GM23338 (cell line): ENCODE measurements around the gene NPM1. TPM values are rescaled to one million over a fixed set of nuclear protein-coding genes. Genes with fewer than 3 reads are reported as not detected.

Experiments used
- ATAC-seq: fragments of 200-7000 bp; cut with Tn5 transposase; 3 replicates; pipeline ENCODE4 v1.9.1; 2020
- DNase-seq: peaks from one replicate; pipeline ENCODE4 v3.0.0-alpha.2; 2015; ENCODE audit warnings: low spot score
- H2AFZ ChIP-seq: fragments of 200-600 bp; sonication (generic); 2 replicates; pipeline ENCODE4 v1.8.0; 2016; ENCODE audit warnings: antibody characterized with exemption, mild to moderate bottlenecking, moderate library complexity
- H3F3A ChIP-seq: fragments of 200-600 bp; sonication (generic); replicated peaks from 2 replicates; pipeline ENCODE4 v1.8.0; 2017; ENCODE audit warnings: antibody characterized with exemption, mixed run types, low read depth
- H3K27ac ChIP-seq: fragments of 200-600 bp; sonication (generic); 2 replicates; pipeline ENCODE4 v1.6.1; 2016; ENCODE audit warnings: low read depth
- H3K27me3 ChIP-seq: fragments of 200-600 bp; sonication (generic); 2 replicates; pipeline ENCODE4 v1.8.0; 2016; ENCODE audit warnings: mild to moderate bottlenecking, mixed run types, moderate library complexity; ENCODE audit not compliant: insufficient read depth
- H3K36me3 ChIP-seq: fragments of 200-600 bp; sonication (generic); 2 replicates; pipeline ENCODE4 v1.8.0; 2016; ENCODE audit warnings: mild to moderate bottlenecking; ENCODE audit not compliant: insufficient read depth
- H3K4me1 ChIP-seq: fragments of 200-600 bp; sonication (generic); 2 replicates; pipeline ENCODE4 v1.8.0; 2016; ENCODE audit warnings: mild to moderate bottlenecking, moderate library complexity; ENCODE audit not compliant: insufficient read depth
- H3K4me2 ChIP-seq: fragments of 200-600 bp; sonication (generic); 2 replicates; pipeline ENCODE4 v1.7.1; 2017; ENCODE audit warnings: mixed run types
- H3K4me3 ChIP-seq: fragments of 200-600 bp; sonication (generic); 2 replicates; pipeline ENCODE4 v1.6.1; 2016; ENCODE audit warnings: mixed run types
- H3K79me2 ChIP-seq: fragments of 200-600 bp; sonication (generic); replicated peaks from 2 replicates; pipeline ENCODE4 v1.8.0; 2017; ENCODE audit warnings: mild to moderate bottlenecking; ENCODE audit not compliant: insufficient read depth
- H3K9me2 ChIP-seq: fragments of 200-600 bp; sonication (generic); 2 replicates; pipeline ENCODE4 v1.8.0; 2017; ENCODE audit not compliant: insufficient read depth
- H4K20me1 ChIP-seq: fragments of 200-600 bp; sonication (generic); replicated peaks from 2 replicates; pipeline ENCODE4 v1.8.0; 2017; ENCODE audit warnings: mild to moderate bottlenecking; ENCODE audit not compliant: insufficient read depth
- H3K27ac Mint-ChIP-seq: 2 replicates; pipeline ENCODE4 v1.8.0; 2020; ENCODE audit warnings: inconsistent platforms, mild to moderate bottlenecking, moderate library complexity, mixed read lengths
- H3K27me3 Mint-ChIP-seq: 3 replicates; pipeline ENCODE4 v1.8.0; 2022; ENCODE audit warnings: low read depth, mild to moderate bottlenecking, moderate library complexity, mixed read lengths, inconsistent platforms; ENCODE audit not compliant: insufficient read depth, poor library complexity
- H3K36me3 Mint-ChIP-seq: 3 replicates; pipeline ENCODE4 v1.8.0; 2021; ENCODE audit warnings: low read depth, mild to moderate bottlenecking, inconsistent platforms, moderate library complexity, mixed read lengths
- H3K4me1 Mint-ChIP-seq: 3 replicates; pipeline ENCODE4 v1.8.0; 2020; ENCODE audit warnings: mild to moderate bottlenecking, inconsistent platforms, mixed read lengths
- H3K4me3 Mint-ChIP-seq: 3 replicates; pipeline ENCODE4 v1.8.0; 2021; ENCODE audit warnings: moderate library complexity, mild to moderate bottlenecking, inconsistent platforms, mixed read lengths
- H3K9me3 Mint-ChIP-seq: 3 replicates; pipeline ENCODE4 v1.8.0; 2020; ENCODE audit warnings: moderate library complexity, mild to moderate bottlenecking, inconsistent platforms, mixed read lengths
- EZH2 ChIP-seq: fragments of 200-600 bp; sonication (generic); IDR thresholded peaks from one replicate; pipeline ENCODE4 v1.8.0; 2017; ENCODE audit warnings: antibody characterized with exemption, mild to moderate bottlenecking, low read depth; ENCODE audit not compliant: unreplicated experiment
- JUNB ChIP-seq: IDR thresholded peaks from one replicate; pipeline ENCODE4 v1.6.1; 2016; ENCODE audit warnings: antibody characterized with exemption; ENCODE audit not compliant: unreplicated experiment
- NANOG ChIP-seq: IDR thresholded peaks from 2 replicates; pipeline ENCODE4 v1.6.1; 2016; ENCODE audit warnings: antibody characterized with exemption, borderline replicate concordance
- POLR2AphosphoS5 ChIP-seq: IDR thresholded peaks from 2 replicates; pipeline ENCODE4 v1.6.1; 2016; ENCODE audit warnings: antibody characterized with exemption, low read depth
- ZNF114 ChIP-seq: fragments of 250-450 bp; sonication (Bioruptor Pico); IDR thresholded peaks from 2 replicates; pipeline ENCODE4 v1.5.0; 2020; ENCODE audit warnings: mild to moderate bottlenecking, moderate library complexity
- polyA plus RNA-seq: library from polyadenylated mRNA; unstranded; fragments of >200 nt; fragmentation: Nextera tagmentation; extraction: Ambion mirVana; gene quantifications from 2 replicates; pipeline ENCODE4 v1.2.1, GENCODE V29; 2016
- total RNA-seq: library from RNA; depleted of rRNA; stranded (reverse); fragments of >200 nt; shearing (Covaris generic); gene quantifications from 2 replicates; pipeline ENCODE4 v1.2.3, GENCODE V29; 2014
- TF ChIP-seq, protein P1 (sequence below), 2 experiments: fragments of 200-600 bp in 1 of 2; sonication (generic) in 1 of 2; conservative IDR thresholded peaks; 2 replicates each; pipeline versions ENCODE4 v1.5.1 to v1.6.1; 2016 to 2017; ENCODE audit warnings: antibody characterized with exemption in 2 of 2, low read depth in 2 of 2, mild to moderate bottlenecking in 2 of 2, moderate library complexity in 1 of 2
- TF ChIP-seq, protein P2 (sequence below): IDR thresholded peaks from 2 replicates; pipeline ENCODE4 v1.6.1; 2016; ENCODE audit warnings: antibody characterized with exemption

NPM1 gene
- total and polyA plus RNA-seq, 2 experiments from 2014 or later = 3,739 to 5,242 TPM

DNA sequence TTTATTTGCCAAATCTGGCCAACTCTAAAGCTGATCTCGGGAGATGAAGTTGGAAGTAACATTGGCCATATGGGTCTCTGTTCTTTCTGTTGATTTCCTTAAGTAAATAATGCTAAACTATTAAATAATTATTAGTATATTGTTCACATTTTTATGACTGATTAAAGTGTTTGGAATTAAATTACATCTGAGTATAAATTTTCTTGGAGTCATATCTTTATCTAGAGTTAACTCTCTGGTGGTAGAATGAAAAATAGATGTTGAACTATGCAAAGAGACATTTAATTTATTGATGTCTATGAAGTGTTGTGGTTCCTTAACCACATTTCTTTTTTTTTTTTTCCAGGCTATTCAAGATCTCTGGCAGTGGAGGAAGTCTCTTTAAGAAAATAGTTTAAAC is 22.5 kb downstream of the NPM1 start:
- H3K27me3 ChIP-seq = no peaks in the 10 kb centered on the region
- TF ChIP-seq, protein P1, sequence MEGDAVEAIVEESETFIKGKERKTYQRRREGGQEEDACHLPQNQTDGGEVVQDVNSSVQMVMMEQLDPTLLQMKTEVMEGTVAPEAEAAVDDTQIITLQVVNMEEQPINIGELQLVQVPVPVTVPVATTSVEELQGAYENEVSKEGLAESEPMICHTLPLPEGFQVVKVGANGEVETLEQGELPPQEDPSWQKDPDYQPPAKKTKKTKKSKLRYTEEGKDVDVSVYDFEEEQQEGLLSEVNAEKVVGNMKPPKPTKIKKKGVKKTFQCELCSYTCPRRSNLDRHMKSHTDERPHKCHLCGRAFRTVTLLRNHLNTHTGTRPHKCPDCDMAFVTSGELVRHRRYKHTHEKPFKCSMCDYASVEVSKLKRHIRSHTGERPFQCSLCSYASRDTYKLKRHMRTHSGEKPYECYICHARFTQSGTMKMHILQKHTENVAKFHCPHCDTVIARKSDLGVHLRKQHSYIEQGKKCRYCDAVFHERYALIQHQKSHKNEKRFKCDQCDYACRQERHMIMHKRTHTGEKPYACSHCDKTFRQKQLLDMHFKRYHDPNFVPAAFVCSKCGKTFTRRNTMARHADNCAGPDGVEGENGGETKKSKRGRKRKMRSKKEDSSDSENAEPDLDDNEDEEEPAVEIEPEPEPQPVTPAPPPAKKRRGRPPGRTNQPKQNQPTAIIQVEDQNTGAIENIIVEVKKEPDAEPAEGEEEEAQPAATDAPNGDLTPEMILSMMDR (conservative IDR thresholded peaks at IDR 0.05; ENCODE audit: low read depth in 2 of 2) = no peak
- TF ChIP-seq, protein P2, sequence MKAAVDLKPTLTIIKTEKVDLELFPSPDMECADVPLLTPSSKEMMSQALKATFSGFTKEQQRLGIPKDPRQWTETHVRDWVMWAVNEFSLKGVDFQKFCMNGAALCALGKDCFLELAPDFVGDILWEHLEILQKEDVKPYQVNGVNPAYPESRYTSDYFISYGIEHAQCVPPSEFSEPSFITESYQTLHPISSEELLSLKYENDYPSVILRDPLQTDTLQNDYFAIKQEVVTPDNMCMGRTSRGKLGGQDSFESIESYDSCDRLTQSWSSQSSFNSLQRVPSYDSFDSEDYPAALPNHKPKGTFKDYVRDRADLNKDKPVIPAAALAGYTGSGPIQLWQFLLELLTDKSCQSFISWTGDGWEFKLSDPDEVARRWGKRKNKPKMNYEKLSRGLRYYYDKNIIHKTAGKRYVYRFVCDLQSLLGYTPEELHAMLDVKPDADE = no peak
- TF ChIP-seq EZH2 (no peak), JUNB (no peak), NANOG (no peak)
- H3K4me1 Mint-ChIP-seq = peaks cover 11% of the 10 kb centered on the region
- H3K4me2 ChIP-seq = no peak overlapping the region
- H3K79me2 ChIP-seq = peaks cover 68% of the 10 kb centered on the region
- H3K4me1 ChIP-seq = no peaks in the 10 kb centered on the region
- no peak overlapping the region for H3K4me3 Mint-ChIP-seq
- H2AFZ ChIP-seq = no peak overlapping the region
- H3K27me3 Mint-ChIP-seq = peaks cover 11% of the 10 kb centered on the region
- peaks cover 88% of the 10 kb centered on the region for H3K36me3 Mint-ChIP-seq
- H3K27ac ChIP-seq = peak overlapping the region; percentile 9; the same call in 1 of the 2 replicates
- H3K36me3 ChIP-seq = peaks cover 66% of the 10 kb centered on the region
- no peak overlapping the region for H3K27ac Mint-ChIP-seq
- no peak for DNase-seq
- peaks cover 80% of the 10 kb centered on the region for H3F3A ChIP-seq
- peaks cover 86% of the 10 kb centered on the region for H4K20me1 ChIP-seq
- no peak for ATAC-seq
- H3K4me3 ChIP-seq = no peak overlapping the region
- H3K9me2 ChIP-seq = no peaks in the 10 kb centered on the region
- H3K9me3 Mint-ChIP-seq = no peaks in the 10 kb centered on the region; the same call in 2 of the 3 replicates

- peaks cover 2% of the 10 kb centered on the region; the same call in 1 of the 3 replicates for H3K4me1 Mint-ChIP-seq
- no peak overlapping the region for H3K4me3 Mint-ChIP-seq
Measured at GRCh38 chr5:171412186-171412585, 24.5 kb downstream of the NPM1 start.

More at GRCh38 chr5:171412186-171412585, 24.5 kb downstream of the NPM1 start:
- peaks cover 81% of the 10 kb centered on the region for H3F3A ChIP-seq
- H3K27ac ChIP-seq = no peak overlapping the region
- H3K9me2 ChIP-seq = no peaks in the 10 kb centered on the region
- Mint-ChIP-seq H3K27ac (no peak overlapping the region), H3K9me3 (no peaks in the 10 kb centered on the region), H3K36me3 (peaks cover 68% of the 10 kb centered on the region), H3K27me3 (peaks cover 9% of the 10 kb centered on the region)
- no peak for TF ChIP-seq ZNF114 (CRISPR knock-in tag)
- TF ChIP-seq POLR2AphosphoS5 = peak; percentile 6; the same call in 1 of the 2 replicates
- TF ChIP-seq, protein P2 = no peak
- DNase-seq = no peak
- H4K20me1 ChIP-seq = peaks cover 73% of the 10 kb centered on the region
- H2AFZ ChIP-seq = no peak overlapping the region
- peaks cover 47% of the 10 kb centered on the region for H3K36me3 ChIP-seq
- H3K4me2 ChIP-seq = no peak overlapping the region
- H3K4me3 ChIP-seq = no peak overlapping the region
- H3K79me2 ChIP-seq = peaks cover 48% of the 10 kb centered on the region
- H3K4me1 ChIP-seq = no peaks in the 10 kb centered on the region
- no peak for ATAC-seq
- no peaks in the 10 kb centered on the region for H3K27me3 ChIP-seq
